Stomach (tissue), 9 donors: ENCODE data around the gene MAP3K20. TPM values are rescaled to one million over a fixed set of nuclear protein-coding genes. Genes with fewer than 3 reads are reported as not detected.
"Not testable (repeated sequence)": the region's sequence is repeated elsewhere in the genome, so short reads cannot be mapped to it uniquely, and the experiment has no call there.

Experiments
- DNase-seq, 2 donors: peaks; one replicate each; pipeline versions ENCODE4 v3.0.0 to v3.0.0-alpha.2; 2013 to 2019
- H3K27ac ChIP-seq, 5 donors: fragments of 200-600 bp in 4 of 5; sonication (generic) in 4 of 5; one replicate each; pipeline ENCODE4 v1.5.1; 2013 to 2019; ENCODE audit warnings: mild to moderate bottlenecking in 1 of 5, moderate library complexity in 1 of 5
- H3K27me3 ChIP-seq, 3 donors: fragments of 200-600 bp; sonication (generic); one replicate each; pipeline ENCODE4 v1.5.1; 2017 to 2019; ENCODE audit warnings: mixed run types in 1 of 3
- H3K36me3 ChIP-seq, 4 donors: fragments of 200-600 bp; sonication (generic); 1 replicate in 3 of 4; 2 replicates in 1 of 4; pipeline ENCODE4 v1.5.1; 2016 to 2019
- H3K4me1 ChIP-seq, 4 donors: fragments of 200-600 bp; sonication (generic); one replicate each; pipeline ENCODE4 v1.5.1; 2016 to 2019
- H3K4me3 ChIP-seq, 4 donors: fragments of 200-600 bp; sonication (generic) in 3 of 4; one replicate each; pipeline ENCODE4 v1.5.1; 2016 to 2019; ENCODE audit warnings: mild to moderate bottlenecking in 1 of 4
- H3K9me3 ChIP-seq, 4 donors: fragments of 200-600 bp; sonication (generic); one replicate each; pipeline ENCODE4 v1.5.1; 2016 to 2019
- CTCF ChIP-seq, 7 experiments: fragments of 450-650 bp in 4 of 7; fragments of 200-600 bp in 3 of 7; sonication (generic) in 3 of 7; IDR thresholded peaks; one replicate each; pipeline ENCODE4 v1.5.1; 2016 to 2019; ENCODE audit warnings: antibody characterized with exemption in 7 of 7, control low read depth in 2 of 7, mild to moderate bottlenecking in 1 of 7
- EP300 ChIP-seq: sonication (generic); formaldehyde crosslinking; IDR thresholded peaks from one replicate; pipeline ENCODE4 v1.6.1; 2017; ENCODE audit warnings: antibody characterized with exemption
- POLR2A ChIP-seq, 4 donors: fragments of 450-650 bp; IDR thresholded peaks; one replicate each; pipeline ENCODE4 v1.6.1; 2016; ENCODE audit warnings: antibody characterized with exemption in 4 of 4, control low read depth in 2 of 4, mild to moderate bottlenecking in 1 of 4, moderate library complexity in 1 of 4
- POLR2AphosphoS5 ChIP-seq, 3 donors: sonication (generic); formaldehyde crosslinking; IDR thresholded peaks; one replicate each; pipeline ENCODE4 v1.6.1; 2016; ENCODE audit warnings: antibody characterized with exemption in 3 of 3
- WGBS, 5 donors: extraction: QIAGEN DNeasy Blood & Tissue Kit in 3 of 5; methylation state at CpG; one replicate each; pipeline versions ENCODE4 v1.1.5 to v1.1.7; 2013 to 2018; 5-methylcytosine and 5-hydroxymethylcytosine counted together
- intact Hi-C: fragments of 100-400 bp; cut with DNase I; formaldehyde crosslinking; loops from one replicate; pipeline ENCODE4 v1.15.1; 2023; ENCODE audit warnings: low total_unique reads
- polyA plus RNA-seq, 3 donors: library from polyadenylated mRNA; stranded (reverse); fragments of 200-250 nt; gene quantifications; one replicate each; pipeline ENCODE4 v1.2.3, GENCODE V29; 2013
- total RNA-seq, 5 donors: library from RNA; depleted of rRNA; stranded (reverse); fragments of >200 nt; gene quantifications; one replicate each; pipeline versions ENCODE4 v1.1.0 to v1.2.3, GENCODE V29; 2014 to 2016
- donor health status: healthy with polysubstance abuse.
- donor health status: Bipolar disorder and iron deficiency.
- donor health status: healthy.

MAP3K20 gene
- total and polyA plus RNA-seq, 8 donors: 9.3 to 180 (median 29.2) TPM

GRCh38 chr2:173280853-173281252, 205.2 kb downstream of the MAP3K20 start:
- no peaks in the 10 kb centered on the region for H3K27me3 ChIP-seq
- H3K36me3 ChIP-seq: no peaks in the 10 kb centered on the region
- intact Hi-C loops: no loop called here
- no peak overlapping the region for H3K27ac ChIP-seq
- peaks cover 0 to 5% (median 0%) of the 10 kb centered on the region in 4 donors for H3K4me1 ChIP-seq
- 80 to 89% (median 86%) methylated on average over 11 of the region's 11 CpGs for WGBS, 5 donors
- H3K4me3 ChIP-seq: no peak overlapping the region
- no peak for DNase-seq
- no peaks in the 10 kb centered on the region for H3K9me3 ChIP-seq
- TF ChIP-seq CTCF (IDR thresholded peaks at IDR 0.05) (no peak), EP300 (no peak), POLR2A (IDR thresholded peaks at IDR 0.05) (no peak), POLR2AphosphoS5 (IDR thresholded peaks at IDR 0.05) (no peak)

GRCh38 chr2:173281898-173282297, 206.3 kb downstream of the MAP3K20 start:
- intact Hi-C loops, H3K36me3 ChIP-seq, DNase-seq, H3K9me3 ChIP-seq, H3K27me3 ChIP-seq, H3K4me1 ChIP-seq, H3K4me3 ChIP-seq, H3K27ac ChIP-seq: not testable (repeated sequence)
- 90 to 96% (median 94%) methylated on average over 8 of the region's 8 CpGs for WGBS, 5 donors

GRCh38 chr2:173282795-173283545, 207.3 kb downstream of the MAP3K20 start:
- TF ChIP-seq POLR2A (IDR thresholded peaks at IDR 0.05): no peak
- no peak for TF ChIP-seq CTCF (IDR thresholded peaks at IDR 0.05)
- TF ChIP-seq EP300: no peak
- no peak for TF ChIP-seq POLR2AphosphoS5 (IDR thresholded peaks at IDR 0.05)
- no peak overlapping the region for H3K27ac ChIP-seq
- no peaks in the 10 kb centered on the region for H3K9me3 ChIP-seq
- intact Hi-C loops: no loop called here
- no peak for DNase-seq
- no peak overlapping the region for H3K4me3 ChIP-seq
- H3K27me3 ChIP-seq: no peaks in the 10 kb centered on the region
- WGBS, 5 donors: 94 to 98% (median 97%) methylated on average over 21 to 28 of the region's 28 CpGs
- H3K36me3 ChIP-seq: no peaks in the 10 kb centered on the region
- peaks cover 0 to 6% (median 2%) of the 10 kb centered on the region in 4 donors for H3K4me1 ChIP-seq

GRCh38 chr2:173286153-173286809, 210.6 kb downstream of the MAP3K20 start:
- H3K27ac ChIP-seq: no peak overlapping the region
- no peak for DNase-seq
- peaks cover 0 to 10% (median 0%) of the 10 kb centered on the region in 4 donors for H3K4me1 ChIP-seq
- no peak for TF ChIP-seq EP300
- no peak for TF ChIP-seq POLR2A (IDR thresholded peaks at IDR 0.05)
- TF ChIP-seq POLR2AphosphoS5 (IDR thresholded peaks at IDR 0.05): no peak
- TF ChIP-seq CTCF (IDR thresholded peaks at IDR 0.05): no peak
- no peaks in the 10 kb centered on the region for H3K27me3 ChIP-seq
- no peaks in the 10 kb centered on the region for H3K36me3 ChIP-seq
- intact Hi-C loops: no loop called here
- H3K9me3 ChIP-seq: no peaks in the 10 kb centered on the region
- no peak overlapping the region for H3K4me3 ChIP-seq
- 61 to 81% (median 73%) methylated on average over 7 of the region's 7 CpGs for WGBS, 5 donors

GRCh38 chr2:173287594-173287993, 211.9 kb downstream of the MAP3K20 start:
- peaks cover 0 to 10% (median 0%) of the 10 kb centered on the region in 4 donors for H3K4me1 ChIP-seq
- H3K9me3 ChIP-seq: no peaks in the 10 kb centered on the region
- WGBS, 5 donors: 61 to 88% (median 69%) methylated on average over 2 of the region's 2 CpGs
- no peaks in the 10 kb centered on the region for H3K27me3 ChIP-seq
- TF ChIP-seq POLR2AphosphoS5 (IDR thresholded peaks at IDR 0.05) (no peak), CTCF (IDR thresholded peaks at IDR 0.05) (no peak)
- H3K36me3 ChIP-seq: no peaks in the 10 kb centered on the region
- intact Hi-C loops: no loop called here
- no peak overlapping the region for H3K4me3 ChIP-seq
- DNase-seq: no peak
- H3K27ac ChIP-seq: peak overlapping the region in 4 of 5 donors; percentile 8 to 38 (median 32)
